Bronchial epithelial cell (primary cell): Measurements from ENCODE around the gene CCR2. TPM values are rescaled to one million over a fixed set of nuclear protein-coding genes. Genes with fewer than 3 reads are reported as not detected.

ENCODE experiments used
- DNase-seq: peaks from one replicate; pipeline ENCODE4 v3.0.0-alpha.2; 2010; ENCODE audit warnings: low read depth
- FAIRE-seq: peaks from 2 replicates; lab custom pipeline; 2011; peaks lifted over from hg19 to GRCh38; lab: Jason Lieb, UNC
- H3K27me3 ChIP-seq: 2 replicates; pipeline ENCODE4 v1.5.1; 2011; ENCODE audit warnings: low read length; ENCODE audit not compliant: control insufficient read depth, insufficient read depth
- H3K36me3 ChIP-seq: 2 replicates; pipeline ENCODE4 v1.5.1; 2011; ENCODE audit warnings: low read length; ENCODE audit not compliant: control insufficient read depth, insufficient read depth
- H3K4me3 ChIP-seq: 2 replicates; pipeline ENCODE4 v1.5.1; 2011; ENCODE audit warnings: mild to moderate bottlenecking, low read depth, low read length, control low read depth
- total RNA-seq: library from RNA; depleted of rRNA; stranded (reverse); fragments of >200 nt; gene quantifications from 2 replicates; pipeline ENCODE4 v1.2.1, GENCODE V29; 2014
- TF ChIP-seq, protein P1 (sequence below): IDR thresholded peaks from 2 replicates; pipeline ENCODE4 v1.5.1; 2011; ENCODE audit warnings: mild to moderate bottlenecking, moderate library complexity, low read length, control low read depth, inconsistent platforms; ENCODE audit not compliant: insufficient read depth, severe bottlenecking

The CCR2 gene
- total RNA-seq, 1 donor from 2014 or later: not detected

- TF ChIP-seq, protein P1, sequence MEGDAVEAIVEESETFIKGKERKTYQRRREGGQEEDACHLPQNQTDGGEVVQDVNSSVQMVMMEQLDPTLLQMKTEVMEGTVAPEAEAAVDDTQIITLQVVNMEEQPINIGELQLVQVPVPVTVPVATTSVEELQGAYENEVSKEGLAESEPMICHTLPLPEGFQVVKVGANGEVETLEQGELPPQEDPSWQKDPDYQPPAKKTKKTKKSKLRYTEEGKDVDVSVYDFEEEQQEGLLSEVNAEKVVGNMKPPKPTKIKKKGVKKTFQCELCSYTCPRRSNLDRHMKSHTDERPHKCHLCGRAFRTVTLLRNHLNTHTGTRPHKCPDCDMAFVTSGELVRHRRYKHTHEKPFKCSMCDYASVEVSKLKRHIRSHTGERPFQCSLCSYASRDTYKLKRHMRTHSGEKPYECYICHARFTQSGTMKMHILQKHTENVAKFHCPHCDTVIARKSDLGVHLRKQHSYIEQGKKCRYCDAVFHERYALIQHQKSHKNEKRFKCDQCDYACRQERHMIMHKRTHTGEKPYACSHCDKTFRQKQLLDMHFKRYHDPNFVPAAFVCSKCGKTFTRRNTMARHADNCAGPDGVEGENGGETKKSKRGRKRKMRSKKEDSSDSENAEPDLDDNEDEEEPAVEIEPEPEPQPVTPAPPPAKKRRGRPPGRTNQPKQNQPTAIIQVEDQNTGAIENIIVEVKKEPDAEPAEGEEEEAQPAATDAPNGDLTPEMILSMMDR: no peak
- Histone ChIP-seq H3K36me3 (no peaks in the 10 kb centered on the region), H3K4me3 (no peak overlapping the region), H3K27me3 (no peaks in the 10 kb centered on the region)
- FAIRE-seq (no peak), DNase-seq (no peak)
Observed at GRCh38 chr3:46335541-46335940, 18.4 kb upstream of the CCR2 start.

DNA sequence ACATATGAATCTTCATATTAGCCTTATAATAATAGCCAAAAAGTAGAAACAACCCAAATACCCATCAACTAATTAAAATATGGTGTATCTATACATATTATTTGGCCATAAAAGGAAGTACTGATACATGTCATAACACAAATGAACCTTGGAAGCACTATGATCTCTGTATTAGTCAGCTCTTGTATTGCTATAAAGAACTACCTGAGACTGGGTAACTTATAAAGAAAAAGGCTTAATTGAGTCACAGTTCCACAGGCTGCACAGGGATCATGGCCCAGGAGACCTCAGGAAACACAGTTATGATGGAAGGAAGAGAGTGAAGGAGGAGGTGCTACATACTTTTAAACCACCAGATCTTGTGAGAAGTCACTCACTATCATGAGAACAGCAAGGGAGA, 16.0 kb upstream of the CCR2 start:
- FAIRE-seq (no peak), DNase-seq (peak; percentile 83)
- no peak overlapping the region for H3K4me3 ChIP-seq
- TF ChIP-seq, protein P1: no peak
- H3K36me3 ChIP-seq: no peaks in the 10 kb centered on the region
- no peaks in the 10 kb centered on the region for H3K27me3 ChIP-seq

DNA sequence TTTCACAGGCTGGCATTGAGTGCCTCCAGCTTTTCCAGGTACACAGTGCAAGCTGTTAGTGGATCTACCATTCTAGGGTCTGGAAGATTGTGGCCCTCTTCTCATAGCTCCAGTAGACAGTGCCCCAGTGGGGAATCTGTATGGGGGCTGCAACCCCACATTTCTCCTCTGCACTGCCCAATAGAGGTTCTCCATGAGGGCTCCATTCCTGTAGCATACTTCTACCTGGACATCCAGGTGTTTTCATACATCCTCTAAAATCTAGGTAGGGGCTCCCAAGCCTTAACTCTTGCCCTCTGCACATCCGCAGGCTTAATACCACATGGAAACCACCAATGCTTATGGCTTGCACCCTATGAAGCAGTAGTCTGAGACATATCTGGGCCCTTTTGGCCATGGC, 15.1 kb upstream of the CCR2 start:
- H3K36me3 ChIP-seq: no peaks in the 10 kb centered on the region
- no peak overlapping the region for H3K4me3 ChIP-seq
- no peak for FAIRE-seq
- no peak for DNase-seq
- H3K27me3 ChIP-seq: no peaks in the 10 kb centered on the region
- TF ChIP-seq, protein P1: no peak

DNA sequence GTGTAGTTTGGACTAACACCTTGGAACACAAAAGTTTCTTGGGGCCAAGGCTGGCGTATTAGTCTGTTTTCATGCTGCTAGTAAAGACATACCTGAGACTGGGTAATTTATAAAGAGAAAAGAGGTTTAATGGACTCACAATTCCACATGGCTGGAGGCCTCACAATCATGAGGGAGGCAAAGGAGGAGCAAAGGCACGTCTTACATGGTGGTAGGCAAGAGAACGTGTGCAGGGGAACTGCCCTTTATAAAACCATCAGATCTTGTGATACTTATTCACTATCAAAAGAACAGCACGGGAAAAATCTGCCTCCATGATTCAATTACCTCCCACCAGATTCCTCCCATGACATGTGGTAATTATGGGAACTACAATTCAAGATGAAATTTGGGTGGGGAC, 9.4 kb upstream of the CCR2 start:
- TF ChIP-seq, protein P1: no peak
- H3K36me3 ChIP-seq: no peaks in the 10 kb centered on the region
- H3K27me3 ChIP-seq: no peaks in the 10 kb centered on the region
- no peak overlapping the region for H3K4me3 ChIP-seq
- FAIRE-seq (no peak), DNase-seq (no peak)

DNA sequence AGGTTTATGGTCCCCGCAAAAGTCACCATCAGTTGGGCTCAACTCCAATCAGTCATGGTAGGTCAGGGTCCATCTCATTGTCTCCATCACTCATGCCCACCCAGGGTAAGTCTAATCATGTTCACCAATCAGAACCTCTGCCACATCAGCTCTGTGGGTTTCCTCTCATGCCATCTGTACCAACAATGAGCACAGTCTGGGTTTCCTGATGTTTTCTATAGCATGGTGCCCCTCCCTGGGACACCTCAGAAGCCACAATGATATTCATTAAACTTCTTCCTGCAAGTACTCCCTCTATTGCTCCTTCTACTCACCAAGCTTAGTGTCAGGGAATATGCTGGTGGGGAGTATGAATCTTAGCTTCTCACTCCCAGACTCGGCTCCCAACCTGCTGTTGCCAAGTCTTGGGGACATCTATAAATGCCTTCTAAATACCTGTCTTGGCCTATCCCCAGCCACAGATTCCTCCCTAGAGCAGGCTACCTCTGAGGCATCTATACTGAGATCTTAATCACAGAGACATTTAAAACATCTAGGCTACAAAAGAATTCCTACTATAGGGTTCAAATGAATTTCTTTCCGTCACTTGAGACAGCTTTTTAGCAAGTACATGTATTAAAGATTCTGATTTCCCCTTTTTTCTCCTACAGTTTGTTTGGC, 5.0 kb upstream of the CCR2 start:
- Histone ChIP-seq H3K27me3 (peaks cover 3% of the 10 kb centered on the region), H3K4me3 (no peak overlapping the region), H3K36me3 (no peaks in the 10 kb centered on the region)
- FAIRE-seq (no peak), DNase-seq (no peak)
- TF ChIP-seq, protein P1: no peak
